DMS53 treated with DMSO at 0.1 percent for 48 hours (cell line): ENCODE results near the gene MORF4L2.
"Not testable (repeated sequence)": the region's sequence is repeated elsewhere in the genome, so short reads cannot be mapped to it uniquely, and the experiment has no call there.

Source experiments
- DNase-seq: peaks from one replicate; lab custom pipeline; 2025; ENCODE audit not compliant: unreplicated experiment; lab: John Stamatoyannopoulos, UW

The MORF4L2 gene

GRCh38 chrX:103678199-103678993 lies 8.1 kb downstream of the MORF4L2 start:
- DNase-seq = no peak

DNA sequence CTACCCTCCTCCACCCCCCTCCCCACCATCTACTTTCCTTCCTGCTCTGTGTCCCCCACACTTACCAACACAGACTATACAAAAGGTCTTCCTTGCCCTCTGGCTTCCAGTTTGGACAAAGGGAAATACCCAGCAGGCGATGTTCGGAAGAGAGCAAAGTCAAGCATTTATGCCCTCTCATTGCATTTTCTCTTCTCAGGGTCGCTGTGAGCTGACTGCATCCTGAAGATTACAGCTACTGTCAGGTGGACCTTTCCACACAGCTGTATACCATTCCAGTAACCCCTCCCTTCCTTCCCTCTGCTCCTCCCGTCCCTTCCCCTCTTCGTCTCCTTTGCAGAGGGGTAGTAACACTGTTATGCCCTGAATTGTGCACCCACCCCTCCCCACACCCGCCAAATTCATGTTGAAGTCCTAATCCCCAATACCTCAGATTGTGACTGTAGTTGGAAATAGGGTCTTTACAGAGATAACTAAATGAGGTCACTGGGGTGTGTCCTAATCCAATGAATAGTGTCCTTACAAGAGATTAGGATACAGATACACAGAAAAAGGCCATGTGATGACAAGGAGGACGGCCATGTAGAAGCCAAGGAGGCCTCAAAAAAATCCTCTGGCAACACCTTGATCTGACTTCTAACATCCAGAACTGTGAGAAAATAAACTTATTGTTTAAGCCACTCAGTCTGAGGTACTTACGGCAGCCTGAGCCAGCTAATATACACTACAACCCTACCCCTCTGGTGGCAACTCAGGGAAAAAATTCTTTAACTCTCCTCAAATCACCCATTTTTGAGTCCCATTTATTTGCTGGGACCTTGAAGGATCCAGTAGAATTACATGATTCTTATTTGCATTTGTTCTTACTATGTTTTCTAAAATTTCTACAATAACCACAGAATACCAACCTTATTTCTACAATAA lies 11.7 kb downstream of the MORF4L2 start:
- no peak for DNase-seq

DNA sequence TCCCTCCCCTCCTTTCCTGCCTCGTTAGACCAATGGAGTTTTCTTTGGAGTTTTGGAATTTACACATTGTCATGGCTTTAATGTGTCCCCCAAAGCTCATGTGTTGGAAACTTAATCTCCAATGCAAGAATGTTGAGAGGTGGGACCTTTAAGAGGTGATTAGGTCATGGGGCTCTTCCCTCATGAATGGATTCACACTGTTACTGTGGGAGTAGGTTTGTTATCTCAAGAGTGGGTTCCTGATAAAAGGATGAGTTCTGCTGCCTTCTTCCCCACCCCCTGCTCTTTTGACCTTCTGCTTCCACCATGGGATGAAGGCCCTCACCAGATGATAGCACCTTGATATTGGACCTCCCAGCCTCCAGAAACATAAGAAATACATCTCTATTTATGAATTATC lies 16.8 kb downstream of the MORF4L2 start:
- no peak for DNase-seq

- no peak for DNase-seq
Measured at GRCh38 chrX:103666202-103667107, 20.0 kb downstream of the MORF4L2 start.

GRCh38 chrX:103663981-103664762 lies 22.3 kb downstream of the MORF4L2 start:
- no peak for DNase-seq

GRCh38 chrX:103659460-103659859 lies 27.0 kb downstream of the MORF4L2 start:
- DNase-seq = not testable (repeated sequence)

- no peak for DNase-seq
Measured at GRCh38 chrX:103658681-103659433, 27.6 kb downstream of the MORF4L2 start.

GRCh38 chrX:103657066-103657465 lies 29.4 kb downstream of the MORF4L2 start:
- not testable (repeated sequence) for DNase-seq

DNA sequence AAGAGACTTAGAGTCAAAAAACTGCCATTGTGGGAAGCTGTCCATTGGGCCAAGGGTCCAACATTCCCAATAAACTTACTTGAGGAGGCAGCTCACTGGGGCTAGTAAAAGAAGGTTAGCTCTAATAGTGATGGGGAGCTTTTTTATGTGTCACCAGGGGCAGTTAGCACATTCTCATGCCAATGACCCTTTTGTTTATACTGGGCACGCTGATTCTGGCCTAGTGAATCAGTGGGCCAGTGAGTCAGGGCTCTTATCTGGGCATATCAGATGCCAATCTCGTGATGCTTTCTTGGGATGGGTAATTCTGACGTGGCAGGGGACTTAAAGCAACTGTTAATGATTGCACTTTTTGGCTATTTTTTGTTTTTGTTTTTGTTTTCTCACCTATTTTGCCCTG lies 29.9 kb downstream of the MORF4L2 start:
- no peak for DNase-seq

- not testable (repeated sequence) for DNase-seq
Measured at GRCh38 chrX:103655230-103656000, 31.1 kb downstream of the MORF4L2 start.

DNA sequence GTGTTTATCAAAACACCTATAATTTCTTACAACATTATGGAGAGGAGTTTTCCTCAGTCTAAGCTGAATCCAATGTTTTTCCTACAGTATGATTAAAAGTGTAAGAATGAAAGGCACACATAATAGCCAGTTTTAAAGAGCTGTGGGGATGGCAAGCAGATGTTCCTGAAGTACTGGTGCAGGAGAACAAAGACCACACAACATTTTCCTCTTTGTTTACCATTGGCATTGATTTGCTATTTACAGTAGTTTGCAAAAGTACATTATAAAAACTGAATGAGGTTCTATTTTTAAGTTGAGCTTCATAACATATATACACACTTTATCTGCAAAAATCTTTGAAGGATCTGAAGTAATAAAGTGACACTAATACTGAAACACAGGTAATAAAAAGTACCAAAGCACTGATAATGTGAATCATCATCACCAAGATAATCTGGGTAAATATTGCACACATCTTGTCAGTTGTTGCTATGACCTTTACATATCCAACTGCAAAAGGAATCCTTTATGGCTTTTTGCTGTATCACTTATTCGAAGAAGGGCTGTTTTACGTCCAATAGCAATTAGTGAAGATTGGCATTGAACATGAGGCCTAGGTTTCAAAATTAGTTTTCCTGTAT lies 35.2 kb downstream of the MORF4L2 start:
- DNase-seq = no peak

DNA sequence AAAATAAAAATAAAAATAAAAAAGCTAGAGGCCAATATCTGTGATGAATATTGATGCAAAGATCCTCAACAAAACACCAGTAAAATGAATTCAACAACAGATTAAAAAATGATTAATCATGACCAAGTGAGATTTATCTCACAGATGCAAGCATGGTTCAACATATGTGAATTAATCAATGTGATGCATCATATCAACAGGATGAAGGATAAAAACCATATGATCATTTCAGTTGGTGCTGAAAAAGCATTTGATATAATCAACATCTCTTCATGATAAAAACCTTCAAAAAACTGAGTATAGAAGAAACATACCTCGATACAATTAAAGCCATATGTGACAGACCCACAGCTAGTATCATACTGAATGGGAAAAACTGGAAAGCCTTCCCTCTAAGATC lies 38.9 kb downstream of the MORF4L2 start:
- no peak for DNase-seq

DNA sequence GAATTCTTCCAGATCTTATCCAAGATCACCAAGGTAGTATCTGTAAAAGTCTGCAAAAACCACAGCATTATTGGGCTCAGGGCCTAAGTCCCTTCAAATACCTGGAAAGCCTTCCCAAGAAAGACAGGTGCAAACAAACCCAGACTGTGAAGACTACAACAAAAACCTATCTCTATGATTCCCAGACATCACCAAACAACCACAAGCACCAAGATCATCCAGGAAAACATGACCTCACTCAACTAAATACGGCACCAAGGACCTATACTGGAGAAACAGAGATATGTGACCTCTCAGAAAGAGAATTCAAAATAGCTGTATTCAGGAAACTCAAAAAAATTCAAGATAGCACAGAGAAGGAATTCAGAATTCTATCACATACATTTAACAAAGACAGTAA lies 42.4 kb downstream of the MORF4L2 start:
- DNase-seq = no peak

DNA sequence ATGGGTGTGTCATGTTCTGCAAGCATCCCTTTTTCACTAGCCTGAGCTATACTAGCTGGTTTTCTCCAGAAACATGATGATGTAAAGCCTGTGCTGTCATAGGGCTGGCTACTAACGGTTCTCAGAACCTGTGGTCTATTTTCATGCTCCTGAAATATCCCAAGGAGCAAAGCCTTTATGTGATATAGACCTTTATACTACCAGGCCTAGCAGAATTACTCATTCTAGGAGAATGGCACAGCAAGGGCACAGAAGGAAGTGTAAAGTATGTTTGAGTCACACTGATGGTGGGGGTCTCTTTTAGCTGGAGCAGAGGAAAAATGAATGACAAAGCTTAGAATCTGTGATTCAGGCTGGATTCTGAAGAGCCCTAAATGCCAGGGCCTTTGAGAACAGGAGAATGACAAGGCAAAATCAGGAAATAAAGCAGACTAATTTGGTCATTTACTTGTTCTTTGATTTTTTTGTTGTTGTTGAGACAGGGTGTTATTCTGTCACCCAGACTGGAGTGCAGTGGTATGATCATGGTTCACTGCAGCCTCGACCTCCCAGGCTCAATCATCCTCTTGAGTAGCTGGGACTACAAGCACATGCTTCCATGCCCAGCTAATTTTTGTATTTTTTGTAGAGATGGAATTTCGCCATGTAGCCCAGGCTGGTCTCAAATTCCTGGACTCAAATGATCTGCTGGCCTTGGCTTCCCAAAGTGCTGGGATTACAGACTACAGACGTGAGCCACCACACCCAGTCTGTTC lies 45.9 kb downstream of the MORF4L2 start:
- no peak for DNase-seq

GRCh38 chrX:103638479-103639346 lies 47.8 kb downstream of the MORF4L2 start:
- peak; percentile 4 for DNase-seq

GRCh38 chrX:103637604-103638338 lies 48.7 kb downstream of the MORF4L2 start:
- DNase-seq = peak; percentile 46
